Measurements from ENCODE around the gene PCDHA11.
"Not testable (repeated sequence)": the region's sequence is repeated elsewhere in the genome, so short reads cannot be mapped to it uniquely, and the experiment has no call there.

PCDHA11 gene, protein sequence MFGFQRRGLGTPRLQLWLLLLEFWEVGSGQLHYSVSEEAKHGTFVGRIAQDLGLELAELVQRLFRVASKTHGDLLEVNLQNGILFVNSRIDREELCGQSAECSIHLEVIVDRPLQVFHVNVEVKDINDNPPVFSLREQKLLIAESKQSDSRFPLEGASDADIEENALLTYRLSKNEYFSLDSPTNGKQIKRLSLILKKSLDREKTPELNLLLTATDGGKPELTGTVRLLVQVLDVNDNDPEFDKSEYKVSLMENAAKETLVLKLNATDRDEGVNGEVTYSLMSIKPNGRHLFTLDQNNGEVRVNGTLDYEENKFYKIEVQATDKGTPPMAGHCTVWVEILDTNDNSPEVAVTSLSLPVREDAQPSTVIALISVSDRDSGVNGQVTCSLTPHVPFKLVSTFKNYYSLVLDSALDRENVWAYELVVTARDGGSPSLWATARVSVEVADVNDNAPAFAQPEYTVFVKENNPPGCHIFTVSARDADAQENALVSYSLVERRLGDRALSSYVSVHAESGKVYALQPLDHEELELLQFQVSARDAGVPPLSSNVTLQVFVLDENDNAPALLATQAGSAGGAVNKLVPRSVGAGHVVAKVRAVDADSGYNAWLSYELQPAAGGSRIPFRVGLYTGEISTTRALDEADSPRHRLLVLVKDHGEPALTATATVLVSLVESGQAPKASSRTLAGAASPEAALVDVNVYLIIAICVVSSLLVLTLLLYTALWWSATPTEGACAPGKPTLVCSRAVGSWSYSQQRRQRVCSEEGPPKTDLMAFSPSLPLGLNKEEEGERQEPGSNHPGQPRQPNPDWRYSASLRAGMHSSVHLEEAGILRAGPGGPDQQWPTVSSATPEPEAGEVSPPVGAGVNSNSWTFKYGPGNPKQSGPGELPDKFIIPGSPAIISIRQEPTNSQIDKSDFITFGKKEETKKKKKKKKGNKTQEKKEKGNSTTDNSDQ

DNA sequence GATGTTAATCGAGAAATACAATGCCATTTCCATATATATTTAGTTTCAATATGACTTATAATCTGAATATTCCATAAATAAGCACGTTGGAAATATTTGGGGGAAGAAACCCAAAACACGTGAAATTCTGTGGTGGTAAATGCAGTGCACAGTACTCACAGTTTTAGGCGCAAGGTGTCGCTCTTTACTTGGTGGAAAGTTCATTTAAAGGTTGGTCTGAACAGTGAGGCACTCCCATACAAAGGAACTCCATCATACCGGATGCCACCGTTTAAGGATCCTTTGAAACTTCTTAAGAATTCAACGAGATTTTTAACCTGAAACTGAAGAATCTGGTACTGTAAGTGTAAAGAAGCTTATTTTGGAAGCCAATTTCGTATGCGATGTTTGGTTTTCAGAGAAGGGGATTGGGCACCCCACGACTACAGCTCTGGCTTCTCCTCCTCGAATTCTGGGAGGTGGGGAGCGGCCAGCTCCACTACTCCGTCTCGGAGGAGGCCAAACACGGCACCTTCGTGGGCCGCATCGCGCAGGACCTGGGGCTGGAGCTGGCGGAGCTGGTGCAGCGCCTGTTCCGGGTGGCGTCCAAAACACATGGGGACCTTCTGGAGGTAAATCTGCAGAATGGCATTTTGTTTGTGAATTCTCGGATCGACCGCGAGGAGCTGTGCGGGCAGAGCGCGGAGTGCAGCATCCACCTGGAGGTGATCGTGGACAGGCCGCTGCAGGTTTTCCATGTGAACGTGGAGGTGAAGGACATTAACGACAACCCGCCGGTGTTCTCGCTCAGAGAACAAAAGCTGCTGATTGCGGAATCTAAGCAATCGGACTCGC is at the start of gene PCDHA11:
Gene PCDHA11, plus strand, starts transcription at position 237 of the 834 bp plus-strand sequence. Its CDS starts 147 bp downstream, at position 384.
- DNase-seq, result no peak

DNA sequence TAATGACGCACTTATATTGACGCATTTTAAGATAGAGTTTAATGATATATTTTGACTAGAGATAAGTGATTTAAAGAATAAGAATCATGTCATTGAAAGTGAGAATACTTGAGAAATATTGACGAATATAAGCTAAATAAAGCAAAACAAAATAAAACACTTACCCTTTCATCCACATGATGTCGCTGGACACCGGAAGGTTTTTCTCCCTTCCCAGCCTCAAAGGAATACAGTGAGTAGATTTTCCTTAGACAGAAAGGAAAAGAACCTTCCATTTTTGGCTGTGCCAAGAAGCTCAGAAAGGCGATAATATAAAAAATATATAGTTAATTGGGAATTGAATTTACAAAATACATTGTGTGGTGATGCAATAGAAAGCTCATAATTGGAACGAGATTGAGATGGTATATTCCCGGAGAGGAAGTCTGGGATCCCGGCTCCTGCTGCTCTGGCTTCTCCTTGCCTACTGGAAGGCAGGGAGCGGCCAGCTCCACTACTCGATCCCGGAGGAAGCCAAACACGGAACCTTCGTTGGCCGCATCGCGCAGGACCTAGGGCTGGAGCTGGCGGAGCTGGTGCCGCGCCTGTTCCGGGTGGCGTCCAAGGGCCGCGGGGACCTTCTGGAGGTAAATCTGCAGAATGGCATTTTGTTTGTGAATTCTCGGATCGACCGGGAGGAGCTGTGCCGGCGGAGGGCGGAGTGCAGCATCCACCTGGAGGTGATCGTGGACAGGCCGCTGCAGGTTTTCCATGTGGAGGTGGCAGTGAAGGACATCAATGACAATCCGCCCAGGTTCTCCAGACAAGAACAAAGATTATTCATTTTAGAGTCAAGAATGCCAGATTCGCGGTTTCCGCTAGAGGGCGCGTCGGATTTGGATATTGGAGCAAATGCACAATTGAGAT is 47.1 kb upstream of the PCDHA11 start, which contains the start of gene PCDHA5:
Gene PCDHA5, plus strand, starts transcription at position 239 of the 906 bp plus-strand sequence.
- DNase-seq, result no peak

DNA sequence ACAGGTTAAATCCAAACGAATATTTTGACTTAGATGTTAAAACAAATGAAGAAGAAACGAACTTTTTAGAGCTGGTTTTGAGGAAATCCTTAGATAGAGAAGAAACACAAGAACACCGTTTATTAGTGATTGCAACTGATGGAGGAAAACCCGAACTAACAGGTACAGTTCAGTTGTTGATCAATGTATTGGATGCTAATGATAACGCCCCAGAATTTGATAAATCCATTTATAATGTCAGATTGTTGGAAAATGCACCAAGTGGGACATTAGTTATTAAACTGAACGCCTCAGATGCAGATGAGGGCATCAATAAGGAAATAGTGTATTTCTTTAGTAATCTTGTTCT is 46.5 kb upstream of the PCDHA11 start:
- DNase-seq, result no peak

DNA sequence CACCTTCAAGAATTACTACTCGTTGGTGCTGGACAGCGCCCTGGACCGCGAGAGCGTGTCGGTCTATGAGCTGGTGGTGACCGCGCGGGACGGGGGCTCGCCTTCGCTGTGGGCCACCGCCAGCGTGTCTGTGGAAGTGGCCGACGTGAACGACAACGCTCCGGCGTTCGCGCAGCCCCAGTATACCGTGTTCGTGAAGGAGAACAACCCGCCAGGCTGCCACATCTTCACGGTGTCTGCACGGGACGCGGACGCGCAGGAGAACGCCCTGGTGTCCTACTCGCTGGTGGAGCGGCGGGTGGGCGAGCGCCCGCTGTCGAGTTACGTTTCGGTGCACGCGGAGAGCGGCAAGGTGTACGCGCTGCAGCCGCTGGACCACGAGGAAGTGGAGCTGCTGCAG is 45.8 kb upstream of the PCDHA11 start:
- not testable (repeated sequence) for DNase-seq

DNA sequence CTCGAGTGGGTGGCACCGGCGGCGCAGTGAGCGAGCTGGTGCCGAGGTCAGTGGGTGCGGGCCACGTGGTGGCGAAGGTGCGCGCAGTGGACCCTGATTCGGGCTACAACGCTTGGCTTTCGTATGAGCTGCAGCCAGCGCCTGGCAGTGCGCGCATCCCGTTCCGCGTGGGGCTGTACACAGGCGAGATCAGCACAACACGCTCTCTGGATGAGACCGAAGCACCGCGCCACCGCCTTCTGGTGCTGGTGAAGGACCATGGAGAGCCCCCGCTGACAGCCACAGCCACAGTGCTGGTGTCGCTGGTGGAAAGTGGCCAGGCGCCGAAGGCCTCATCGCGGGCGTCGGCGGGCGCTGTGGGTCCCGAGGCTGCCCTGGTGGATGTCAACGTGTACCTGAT is 45.3 kb upstream of the PCDHA11 start:
- DNase-seq, result no peak

DNA sequence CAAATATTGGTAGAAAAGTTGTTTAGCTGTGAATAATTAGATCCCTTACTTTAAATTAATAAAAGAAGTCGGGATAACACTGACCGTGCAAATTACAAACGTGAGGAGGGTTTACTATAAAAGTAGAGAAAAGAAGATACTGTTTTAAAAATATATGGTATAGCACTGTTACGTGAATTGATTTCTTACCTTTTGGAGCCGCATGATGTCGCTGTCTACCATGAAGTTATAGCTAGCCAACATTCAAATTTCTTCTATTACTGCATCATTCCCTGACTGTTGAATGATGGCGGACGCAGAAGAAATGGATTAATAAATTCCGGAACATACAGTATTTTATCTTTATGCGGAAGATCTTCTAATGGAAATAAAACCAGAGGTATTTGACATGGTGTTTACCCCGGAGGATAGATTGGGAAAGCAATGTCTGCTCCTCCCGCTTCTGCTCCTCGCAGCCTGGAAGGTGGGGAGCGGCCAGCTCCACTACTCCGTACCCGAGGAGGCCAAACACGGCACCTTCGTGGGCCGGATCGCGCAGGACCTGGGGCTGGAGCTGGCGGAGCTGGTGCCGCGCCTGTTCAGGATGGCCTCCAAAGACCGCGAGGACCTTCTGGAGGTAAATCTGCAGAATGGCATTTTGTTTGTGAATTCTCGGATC is 40.9 kb upstream of the PCDHA11 start, which contains the start of gene PCDHA6:
Gene PCDHA6, plus strand, starts transcription at position 257 of the 658 bp plus-strand sequence. Its CDS starts 132 bp downstream, at position 389.
- no peak for DNase-seq

DNA sequence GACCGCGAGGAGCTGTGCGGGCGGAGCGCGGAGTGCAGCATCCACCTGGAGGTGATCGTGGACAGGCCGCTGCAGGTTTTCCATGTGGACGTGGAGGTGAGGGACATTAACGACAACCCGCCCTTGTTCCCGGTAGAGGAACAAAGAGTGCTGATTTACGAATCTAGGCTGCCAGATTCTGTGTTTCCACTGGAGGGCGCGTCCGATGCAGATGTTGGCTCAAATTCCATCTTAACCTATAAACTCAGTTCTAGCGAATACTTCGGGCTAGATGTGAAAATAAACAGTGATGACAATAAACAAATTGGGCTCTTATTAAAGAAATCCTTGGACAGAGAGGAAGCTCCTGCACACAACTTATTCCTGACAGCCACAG is 40.4 kb upstream of the PCDHA11 start:
- DNase-seq, result no peak

DNA sequence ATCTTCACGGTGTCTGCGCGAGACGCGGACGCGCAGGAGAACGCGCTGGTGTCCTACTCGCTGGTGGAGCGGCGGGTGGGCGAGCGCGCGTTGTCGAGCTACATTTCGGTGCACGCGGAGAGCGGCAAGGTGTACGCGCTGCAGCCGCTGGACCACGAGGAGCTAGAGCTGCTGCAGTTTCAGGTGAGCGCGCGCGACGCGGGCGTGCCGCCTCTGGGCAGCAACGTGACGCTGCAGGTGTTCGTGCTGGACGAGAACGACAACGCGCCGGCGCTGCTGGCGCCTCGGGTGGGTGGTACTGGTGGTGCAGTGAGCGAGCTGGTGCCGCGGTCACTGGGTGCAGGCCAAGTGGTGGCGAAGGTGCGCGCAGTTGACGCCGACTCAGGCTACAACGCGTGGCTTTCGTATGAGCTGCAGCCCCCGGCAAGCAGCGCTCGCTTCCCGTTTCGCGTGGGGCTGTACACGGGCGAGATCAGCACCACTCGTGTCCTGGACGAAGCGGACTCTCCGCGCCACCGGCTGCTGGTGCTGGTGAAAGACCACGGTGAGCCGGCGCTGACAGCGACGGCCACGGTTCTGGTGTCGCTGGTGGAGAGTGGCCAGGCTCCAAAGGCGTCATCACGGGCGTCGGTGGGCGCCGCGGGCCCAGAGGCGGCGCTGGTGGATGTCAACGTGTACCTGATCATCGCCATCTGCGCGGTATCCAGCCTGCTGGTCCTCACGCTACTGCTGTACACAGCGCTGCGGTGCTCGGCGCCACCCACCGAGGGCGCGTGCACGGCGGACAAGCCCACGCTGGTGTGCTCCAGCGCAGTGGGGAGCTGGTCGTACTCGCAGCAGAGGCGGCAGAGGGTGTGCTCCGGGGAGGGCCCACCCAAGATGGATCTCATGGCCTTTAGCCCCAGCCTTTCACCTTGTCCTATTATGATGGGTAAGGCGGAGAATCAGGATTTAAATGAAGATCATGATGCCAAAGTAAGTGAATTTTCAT is 39.0 kb upstream of the PCDHA11 start:
- not testable (repeated sequence) for DNase-seq

DNA sequence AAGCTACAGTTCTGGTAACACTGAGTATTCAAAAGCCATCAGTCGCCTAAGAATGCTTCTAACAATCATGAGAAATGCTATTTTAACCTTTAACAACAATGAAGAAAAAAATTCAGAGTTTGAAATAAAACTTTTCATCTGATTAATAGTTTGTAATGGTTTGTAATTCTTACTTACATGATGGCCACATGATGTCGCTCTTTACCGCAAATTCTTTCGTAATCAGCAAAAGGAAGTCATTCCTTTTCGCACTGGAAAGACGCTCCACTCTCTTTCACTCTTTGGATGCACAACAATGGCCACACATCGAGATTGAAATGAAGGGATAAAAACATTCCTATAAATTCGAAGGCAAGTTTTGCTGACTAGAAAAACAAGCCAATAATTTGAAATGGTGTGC is 34.8 kb upstream of the PCDHA11 start, which contains the start of gene PCDHA7:
Gene PCDHA7, plus strand, starts transcription at position 277 of the 400 bp plus-strand sequence. Its CDS starts 115 bp downstream, at position 392.
- no peak for DNase-seq

DNA sequence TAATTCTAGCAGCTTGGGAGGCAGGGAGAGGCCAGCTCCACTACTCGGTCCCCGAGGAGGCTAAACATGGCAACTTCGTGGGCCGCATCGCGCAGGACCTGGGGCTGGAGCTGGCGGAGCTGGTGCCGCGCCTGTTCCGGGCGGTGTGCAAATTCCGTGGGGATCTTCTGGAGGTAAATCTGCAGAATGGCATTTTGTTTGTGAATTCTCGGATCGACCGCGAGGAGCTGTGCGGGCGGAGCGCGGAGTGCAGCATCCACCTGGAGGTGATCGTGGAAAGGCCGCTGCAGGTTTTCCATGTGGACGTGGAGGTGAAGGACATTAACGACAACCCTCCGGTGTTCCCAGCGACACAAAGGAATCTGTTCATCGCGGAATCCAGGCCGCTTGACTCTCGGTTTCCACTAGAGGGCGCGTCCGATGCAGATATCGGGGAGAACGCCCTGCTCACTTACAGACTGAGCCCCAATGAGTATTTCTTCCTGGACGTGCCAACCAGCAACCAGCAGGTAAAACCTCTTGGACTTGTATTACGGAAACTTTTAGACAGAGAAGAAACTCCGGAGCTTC is 34.2 kb upstream of the PCDHA11 start:
- DNase-seq, result not testable (repeated sequence)

DNA sequence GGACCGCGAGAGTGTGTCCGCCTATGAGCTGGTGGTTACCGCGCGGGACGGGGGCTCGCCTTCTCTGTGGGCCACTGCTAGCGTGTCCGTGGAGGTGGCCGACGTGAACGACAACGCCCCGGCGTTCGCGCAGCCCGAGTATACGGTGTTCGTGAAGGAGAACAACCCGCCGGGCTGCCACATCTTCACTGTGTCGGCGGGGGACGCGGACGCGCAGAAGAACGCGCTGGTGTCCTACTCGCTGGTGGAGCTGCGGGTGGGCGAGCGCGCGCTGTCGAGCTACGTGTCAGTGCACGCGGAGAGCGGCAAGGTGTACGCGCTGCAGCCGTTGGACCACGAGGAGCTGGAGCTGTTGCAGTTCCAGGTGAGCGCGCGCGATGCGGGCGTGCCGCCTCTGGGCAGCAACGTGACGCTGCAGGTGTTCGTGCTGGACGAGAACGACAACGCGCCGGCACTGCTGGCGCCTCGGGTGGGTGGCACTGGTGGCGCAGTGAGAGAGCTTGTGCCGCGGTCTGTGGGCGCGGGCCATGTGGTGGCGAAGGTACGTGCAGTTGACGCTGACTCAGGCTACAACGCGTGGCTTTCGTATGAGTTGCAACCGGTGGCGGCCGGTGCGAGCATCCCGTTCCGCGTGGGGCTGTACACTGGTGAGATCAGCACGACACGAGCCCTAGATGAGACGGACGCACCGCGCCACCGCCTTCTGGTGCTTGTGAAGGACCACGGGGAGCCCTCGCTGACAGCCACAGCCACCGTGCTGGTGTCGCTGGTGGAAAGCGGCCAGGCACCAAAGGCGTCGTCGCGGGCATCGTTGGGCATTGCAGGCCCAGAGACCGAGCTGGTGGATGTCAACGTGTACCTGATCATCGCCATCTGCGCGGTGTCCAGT is 32.9 kb upstream of the PCDHA11 start:
- no peak for DNase-seq

DNA sequence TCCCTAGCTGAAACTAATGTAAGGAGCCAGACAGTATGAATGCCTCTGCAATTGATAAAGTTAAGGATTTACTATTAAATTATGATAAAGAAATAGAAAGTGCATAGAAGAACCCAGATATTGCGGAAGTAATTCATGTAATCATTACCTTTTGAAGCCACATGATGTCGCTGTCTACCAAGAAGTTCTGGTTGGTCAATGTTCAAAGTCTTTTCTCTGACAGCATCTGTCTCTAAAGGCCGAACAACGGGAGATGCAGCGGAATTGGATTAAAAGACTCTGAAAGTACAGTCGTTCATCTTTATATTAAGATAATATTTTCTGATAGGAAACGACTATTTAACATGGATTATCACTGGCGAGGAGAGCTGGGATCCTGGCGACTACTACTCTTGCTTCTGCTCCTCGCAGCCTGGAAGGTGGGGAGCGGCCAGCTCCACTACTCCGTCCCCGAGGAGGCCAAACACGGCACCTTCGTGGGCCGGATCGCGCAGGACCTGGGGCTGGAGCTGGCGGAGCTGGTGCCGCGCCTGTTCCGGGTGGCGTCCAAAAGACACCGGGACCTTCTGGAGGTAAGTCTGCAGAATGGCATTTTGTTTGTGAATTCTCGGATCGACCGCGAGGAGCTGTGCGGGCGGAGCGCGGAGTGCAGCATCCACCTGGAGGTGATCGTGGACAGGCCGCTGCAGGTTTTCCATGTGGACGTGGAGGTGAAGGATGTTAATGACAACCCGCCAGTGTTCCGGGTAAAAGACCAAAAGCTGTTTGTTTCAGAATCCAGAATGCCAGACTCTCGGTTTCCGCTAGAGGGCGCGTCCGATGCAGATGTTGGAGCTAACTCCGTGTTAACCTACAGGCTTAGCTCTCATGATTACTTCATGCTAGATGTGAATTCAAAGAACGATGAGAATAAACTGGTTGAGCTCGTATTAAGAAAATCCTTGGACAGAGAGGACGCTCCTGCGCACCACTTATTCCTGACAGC is 27.5 kb upstream of the PCDHA11 start, which contains the start of gene PCDHA8:
Gene PCDHA8, plus strand, starts transcription at position 210 of the 985 bp plus-strand sequence. Its CDS starts 135 bp downstream, at position 345.
- no peak for DNase-seq

DNA sequence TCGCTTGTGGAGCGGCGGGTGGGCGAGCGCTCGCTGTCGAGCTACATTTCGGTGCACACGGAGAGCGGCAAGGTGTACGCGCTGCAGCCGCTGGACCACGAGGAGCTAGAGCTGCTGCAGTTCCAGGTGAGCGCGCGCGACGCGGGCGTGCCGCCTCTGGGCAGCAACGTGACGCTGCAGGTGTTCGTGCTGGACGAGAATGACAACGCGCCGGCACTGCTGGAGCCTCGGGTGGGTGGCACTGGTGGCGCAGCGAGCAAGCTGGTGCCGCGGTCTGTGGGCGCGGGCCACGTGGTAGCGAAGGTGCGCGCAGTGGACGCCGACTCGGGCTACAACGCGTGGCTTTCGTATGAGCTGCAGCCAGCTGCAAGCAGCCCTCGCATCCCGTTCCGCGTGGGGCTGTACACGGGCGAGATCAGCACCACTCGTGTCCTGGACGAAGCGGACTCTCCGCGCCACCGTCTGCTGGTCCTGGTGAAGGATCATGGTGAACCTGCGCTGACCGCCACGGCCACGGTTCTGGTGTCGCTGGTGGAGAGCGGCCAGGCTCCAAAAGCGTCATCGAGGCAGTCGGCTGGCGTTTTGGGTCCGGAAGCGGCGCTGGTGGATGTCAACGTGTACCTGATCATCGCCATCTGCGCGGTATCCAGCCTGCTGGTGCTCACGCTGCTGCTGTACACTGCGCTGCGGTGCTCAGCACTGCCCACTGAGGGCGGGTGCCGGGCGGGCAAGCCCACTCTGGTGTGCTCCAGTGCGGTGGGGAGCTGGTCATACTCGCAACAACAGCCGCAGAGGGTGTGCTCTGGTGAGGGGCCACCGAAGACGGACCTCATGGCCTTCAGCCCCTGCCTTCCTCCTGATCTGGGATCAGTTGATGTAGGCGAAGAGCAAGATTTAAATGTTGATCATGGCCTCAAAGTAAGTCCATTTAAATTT is 25.7 kb upstream of the PCDHA11 start:
- DNase-seq, result no peak

DNA sequence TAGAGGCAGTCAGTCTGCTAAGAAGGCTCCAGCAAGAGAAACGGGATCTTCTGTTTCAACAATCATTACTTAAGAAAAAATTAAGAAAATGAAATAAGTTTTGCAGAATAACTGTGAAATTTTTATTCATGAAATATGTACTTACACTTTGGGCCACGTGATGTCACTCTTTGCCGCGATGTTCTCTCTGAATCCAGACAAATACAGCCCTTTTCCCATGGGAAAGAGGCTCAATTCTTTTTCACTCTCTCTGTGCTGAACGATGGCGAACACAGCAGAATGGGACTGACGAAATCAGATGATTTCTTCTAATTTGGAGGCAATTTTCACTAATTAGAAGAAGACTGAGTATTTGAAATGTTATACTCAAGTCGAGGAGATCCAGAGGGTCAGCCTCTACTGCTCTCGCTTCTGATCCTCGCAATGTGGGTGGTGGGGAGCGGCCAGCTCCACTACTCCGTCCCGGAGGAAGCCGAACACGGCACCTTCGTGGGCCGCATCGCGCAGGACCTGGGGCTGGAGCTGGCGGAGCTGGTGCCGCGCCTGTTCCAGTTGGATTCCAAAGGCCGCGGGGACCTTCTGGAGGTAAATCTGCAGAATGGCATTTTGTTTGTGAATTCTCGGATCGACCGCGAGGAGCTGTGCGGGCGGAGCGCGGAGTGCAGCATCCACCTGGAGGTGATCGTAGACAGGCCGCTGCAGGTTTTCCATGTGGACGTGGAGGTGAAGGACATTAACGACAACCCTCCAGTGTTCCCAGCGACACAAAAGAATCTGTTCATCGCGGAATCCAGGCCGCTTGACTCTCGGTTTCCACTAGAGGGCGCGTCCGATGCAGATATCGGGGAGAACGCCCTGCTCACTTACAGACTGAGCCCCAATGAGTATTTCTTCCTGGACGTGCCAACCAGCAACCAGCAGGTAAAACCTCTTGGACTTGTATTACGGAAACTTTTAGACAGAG is 20.3 kb upstream of the PCDHA11 start, which contains the start of gene PCDHA9:
Gene PCDHA9, plus strand, starts transcription at position 244 of the 964 bp plus-strand sequence. Its CDS starts 114 bp downstream, at position 358.
- DNase-seq, result not testable (repeated sequence)
